Left lung (tissue), 10 donors: Measurements from ENCODE around the gene RAB6B. TPM values are rescaled to one million over a fixed set of nuclear protein-coding genes. Genes with fewer than 3 reads are reported as not detected.

Source experiments
- ATAC-seq: fragments of 200-7000 bp; cut with Tn5 transposase; one replicate; pipeline ENCODE4 v1.9.1; 2020; ENCODE audit warnings: moderate library complexity
- DNase-seq, 4 donors: peaks; one replicate each; pipeline ENCODE4 v3.0.0-alpha.2; 2013 to 2020
- H3K27ac ChIP-seq, 2 donors: fragments of 200-600 bp; sonication (generic) in 1 of 2; one replicate each; pipeline versions ENCODE4 v1.5.0 to v1.8.0; 2020 to 2021
- H3K27me3 ChIP-seq, 2 donors: fragments of 200-600 bp; sonication (generic) in 1 of 2; one replicate each; pipeline versions ENCODE4 v1.5.0 to v1.8.0; 2020 to 2021
- H3K36me3 ChIP-seq, 2 donors: fragments of 200-600 bp; sonication (generic) in 1 of 2; one replicate each; pipeline versions ENCODE4 v1.5.0 to v1.8.0; 2020 to 2021
- H3K4me1 ChIP-seq, 2 donors: fragments of 200-600 bp; one replicate each; pipeline ENCODE4 v1.8.0; 2021
- H3K4me3 ChIP-seq, 2 donors: fragments of 200-600 bp; sonication (generic) in 1 of 2; one replicate each; pipeline versions ENCODE4 v1.5.0 to v1.8.0; 2020 to 2021; ENCODE audit warnings: mild to moderate bottlenecking in 1 of 2
- H3K9me3 ChIP-seq, 2 donors: fragments of 200-600 bp; sonication (generic) in 1 of 2; one replicate each; pipeline versions ENCODE4 v1.5.0 to v1.8.0; 2020 to 2021
- CTCF ChIP-seq, 2 donors: fragments of 200-600 bp; sonication (generic) in 1 of 2; IDR thresholded peaks; one replicate each; pipeline versions ENCODE4 v1.5.0 to v1.8.0; 2021; ENCODE audit warnings: antibody characterized with exemption in 2 of 2
- intact Hi-C, 2 donors: fragments of 100-400 bp; cut with DNase I; formaldehyde crosslinking; loops; one replicate each; pipeline versions ENCODE4 v1.11.2 to v1.14.2; 2022
- polyA plus RNA-seq, 6 donors: library from polyadenylated mRNA; unstranded; fragments of 120-200 nt; gene quantifications; one replicate each; pipeline ENCODE4 v1.2.1, GENCODE V29; 2013; ENCODE audit not compliant: insufficient read length in 6 of 6
- total RNA-seq, 2 donors: library from RNA; stranded (reverse); fragmentation: NEBNext Ultra II Directional; extraction: Animal tissue kit (Norgen Biotek cat#: 25700); gene quantifications; one replicate each; pipeline ENCODE4 v1.2.1, GENCODE V29; 2021
- donor health status: DM: no; HTN: yes; CAD: no.
- donor health status: DM: no; HTN: no; CAD: no.

RAB6B gene
- total and polyA plus RNA-seq, 8 donors, result 3.7 to 11.4 (median 6.1) TPM

- Histone ChIP-seq H3K27ac (no peak overlapping the region), H3K36me3 (no peaks in the 10 kb centered on the region), H3K9me3 (no peaks in the 10 kb centered on the region), H3K4me1 (no peaks in the 10 kb centered on the region), H3K4me3 (no peak overlapping the region), H3K27me3 (no peaks in the 10 kb centered on the region)
- no peak for DNase-seq
- ATAC-seq, result no peak
- no peak for TF ChIP-seq CTCF (IDR thresholded peaks at IDR 0.05)
- intact Hi-C loops, result no loop called here
These were observed 42.4 kb downstream of the RAB6B start for GRCh38 chr3:133853063-133853924.

- no peak for TF ChIP-seq CTCF (IDR thresholded peaks at IDR 0.05)
- intact Hi-C loops, result no loop called here
- DNase-seq, result peak in 1 of 4 donors; percentile 63
These were observed 43.8 kb downstream of the RAB6B start for GRCh38 chr3:133851931-133852330.

GRCh38 chr3:133851266-133851906 is 44.3 kb downstream of the RAB6B start:
- intact Hi-C loops, result no loop called here

More at GRCh38 chr3:133851931-133852330, 43.8 kb downstream of the RAB6B start:
- Histone ChIP-seq H3K4me3 (no peak overlapping the region), H3K27ac (no peak overlapping the region), H3K9me3 (no peaks in the 10 kb centered on the region), H3K4me1 (no peaks in the 10 kb centered on the region), H3K36me3 (no peaks in the 10 kb centered on the region), H3K27me3 (no peaks in the 10 kb centered on the region)
- ATAC-seq, result no peak

GRCh38 chr3:133850034-133850433 is 45.6 kb downstream of the RAB6B start:
- Histone ChIP-seq H3K27me3 (no peaks in the 10 kb centered on the region), H3K4me1 (no peaks in the 10 kb centered on the region), H3K9me3 (no peaks in the 10 kb centered on the region), H3K36me3 (no peaks in the 10 kb centered on the region), H3K27ac (no peak overlapping the region), H3K4me3 (no peak overlapping the region)
- DNase-seq (no peak), ATAC-seq (no peak)
- intact Hi-C loops, result no loop called here
- no peak for TF ChIP-seq CTCF (IDR thresholded peaks at IDR 0.05)

More at GRCh38 chr3:133851266-133851906, 44.3 kb downstream of the RAB6B start:
- ATAC-seq, result no peak
- DNase-seq, result no peak
- Histone ChIP-seq H3K4me1 (no peaks in the 10 kb centered on the region), H3K27ac (no peak overlapping the region), H3K27me3 (no peaks in the 10 kb centered on the region), H3K4me3 (no peak overlapping the region), H3K36me3 (no peaks in the 10 kb centered on the region), H3K9me3 (no peaks in the 10 kb centered on the region)
- TF ChIP-seq CTCF (IDR thresholded peaks at IDR 0.05), result no peak

- intact Hi-C loops, result no loop called here
- H3K27me3 ChIP-seq, result no peaks in the 10 kb centered on the region
- DNase-seq, result no peak
These were observed 46.3 kb downstream of the RAB6B start for GRCh38 chr3:133849346-133849745.

More at GRCh38 chr3:133849346-133849745, 46.3 kb downstream of the RAB6B start:
- Histone ChIP-seq H3K4me1 (no peaks in the 10 kb centered on the region), H3K27ac (no peak overlapping the region), H3K4me3 (no peak overlapping the region), H3K36me3 (no peaks in the 10 kb centered on the region), H3K9me3 (no peaks in the 10 kb centered on the region)
- TF ChIP-seq CTCF (IDR thresholded peaks at IDR 0.05), result no peak
- no peak for ATAC-seq
